AG09309 (cell line): ENCODE measurements around the gene GLS.

Experiments used
- DNase-seq: peaks from one replicate; pipeline ENCODE4 v3.0.0-alpha.2; 2010; ENCODE audit warnings: low read depth
- H3K4me3 ChIP-seq: 2 replicates; pipeline ENCODE4 v1.5.1; 2011; ENCODE audit warnings: mild to moderate bottlenecking, low read depth, low read length, moderate library complexity; ENCODE audit not compliant: control insufficient read depth
- CTCF ChIP-seq: IDR thresholded peaks from 2 replicates; pipeline ENCODE4 v1.5.1; 2011; ENCODE audit warnings: mild to moderate bottlenecking, low read depth, low read length, inconsistent platforms; ENCODE audit not compliant: insufficient read depth, control insufficient read depth; ENCODE audit errors: missing control alignments

Gene GLS

GRCh38 chr2:190979906-190980629 lies 99.4 kb downstream of the GLS start:
- no peak overlapping the region for H3K4me3 ChIP-seq
- no peak for TF ChIP-seq CTCF
- no peak for DNase-seq

GRCh38 chr2:190980630-190981209 lies 100.1 kb downstream of the GLS start:
- no peak for TF ChIP-seq CTCF
- no peak for DNase-seq
- H3K4me3 ChIP-seq, result no peak overlapping the region

- TF ChIP-seq CTCF, result no peak
- DNase-seq, result no peak
- H3K4me3 ChIP-seq, result no peak overlapping the region
These were observed 100.7 kb downstream of the GLS start for GRCh38 chr2:190981333-190981732.

- DNase-seq, result no peak
- no peak for TF ChIP-seq CTCF
- no peak overlapping the region for H3K4me3 ChIP-seq
These were observed 101.1 kb downstream of the GLS start for GRCh38 chr2:190981733-190982132.

- no peak for TF ChIP-seq CTCF
- no peak overlapping the region for H3K4me3 ChIP-seq
- no peak for DNase-seq
These were observed 101.8 kb downstream of the GLS start for GRCh38 chr2:190982262-190983034.

- H3K4me3 ChIP-seq, result no peak overlapping the region
- TF ChIP-seq CTCF, result no peak
- DNase-seq, result peak; percentile 41
These were observed 104.0 kb downstream of the GLS start for GRCh38 chr2:190984595-190984994.
